H1 (cell line): Measurements from ENCODE around the gene DOHH. TPM values are rescaled to one million over a fixed set of nuclear protein-coding genes. Genes with fewer than 3 reads are reported as not detected.

Source experiments
- CTCF ChIA-PET: fragments of 300-600 bp; sonication (Branson Sonifier 250); formaldehyde crosslinking; loops from one replicate; lab custom pipeline; 2021; ENCODE audit not compliant: partially characterized antibody; lab: Charles Lee
- POLR2A ChIA-PET: fragments of 300-600 bp; sonication (Branson Sonifier 250); formaldehyde crosslinking; loops from one replicate; lab custom pipeline; 2021; ENCODE audit warnings: inconsistent platforms; ENCODE audit not compliant: partially characterized antibody; lab: Charles Lee
- DNase-seq, 2 experiments: peaks; one replicate each; pipeline versions ENCODE4 v3.0.0 to v3.0.0-alpha.2; 2010 to 2022; ENCODE audit warnings: low spot score in 2 of 2, low read depth in 1 of 2, mixed read lengths in 1 of 2
- FAIRE-seq: peaks from 2 replicates; lab custom pipeline; 2011; peaks lifted over from hg19 to GRCh38; lab: Jason Lieb, UNC
- H2AFZ ChIP-seq: 2 replicates; pipeline ENCODE4 v1.8.1; 2012; ENCODE audit warnings: low read length, inconsistent platforms
- H2AK5ac ChIP-seq: 2 replicates; pipeline ENCODE4 v1.6.1; 2013; ENCODE audit warnings: low read depth, low read length
- H2BK120ac ChIP-seq: replicated peaks from 2 replicates; pipeline ENCODE3; 2013; ENCODE audit warnings: low read depth, low read length, inconsistent platforms
- H2BK12ac ChIP-seq: 2 replicates; pipeline ENCODE4 v1.6.1; 2013; ENCODE audit warnings: low read depth, low read length
- H2BK15ac ChIP-seq: 2 replicates; pipeline ENCODE4 v1.6.1; 2013; ENCODE audit warnings: low read length
- H2BK20ac ChIP-seq: 2 replicates; pipeline ENCODE4 v1.6.1; 2013; ENCODE audit warnings: low read length
- H2BK5ac ChIP-seq: 2 replicates; pipeline ENCODE4 v1.6.1; 2013; ENCODE audit warnings: low read depth, low read length
- H3K14ac ChIP-seq: 2 replicates; pipeline ENCODE4 v1.6.1; 2013; ENCODE audit warnings: inconsistent platforms; ENCODE audit not compliant: insufficient read length
- H3K18ac ChIP-seq: 2 replicates; pipeline ENCODE4 v1.6.1; 2013; ENCODE audit warnings: low read length; ENCODE audit errors: extremely low read depth
- H3K23ac ChIP-seq: 2 replicates; pipeline ENCODE4 v1.6.1; 2013; ENCODE audit warnings: inconsistent platforms; ENCODE audit not compliant: insufficient read length
- H3K23me2 ChIP-seq: 2 replicates; pipeline ENCODE4 v1.6.1; 2013; ENCODE audit warnings: low read depth, low read length
- H3K27ac ChIP-seq: 2 replicates; pipeline ENCODE4 v1.6.1; 2011; ENCODE audit warnings: low read depth, low read length, inconsistent platforms
- H3K27me3 ChIP-seq, 4 experiments: replicated peaks in 1 of 4; 1 replicate in 1 of 4; 2 replicates in 3 of 4; pipeline versions ENCODE4 v1.6.1 to v1.8.1; 2011 to 2013; ENCODE audit warnings: low read length in 3 of 4, mild to moderate bottlenecking in 3 of 4, inconsistent platforms in 2 of 4, mixed read lengths in 2 of 4, moderate library complexity in 1 of 4; ENCODE audit not compliant: control insufficient read depth in 3 of 4, insufficient read depth in 3 of 4; ENCODE audit errors: extremely low read depth in 1 of 4
- H3K36me3 ChIP-seq, 4 experiments: 2 replicates each; pipeline versions ENCODE4 v1.6.1 to v1.8.1; 2011 to 2013; ENCODE audit warnings: mild to moderate bottlenecking in 4 of 4, low read length in 3 of 4, moderate library complexity in 2 of 4, control low read depth in 1 of 4, inconsistent platforms in 1 of 4; ENCODE audit not compliant: insufficient read depth in 4 of 4, control insufficient read depth in 2 of 4
- H3K4ac ChIP-seq: replicated peaks from 2 replicates; pipeline ENCODE3; 2013; ENCODE audit warnings: low read length, low read depth, mixed read lengths, inconsistent platforms; ENCODE audit not compliant: insufficient read length
- H3K4me1 ChIP-seq, 4 experiments: replicated peaks in 1 of 4; 1 replicate in 1 of 4; 2 replicates in 3 of 4; pipeline versions ENCODE4 v1.6.1 to v1.8.1; 2011 to 2013; ENCODE audit warnings: low read length in 3 of 4, inconsistent platforms in 2 of 4, mixed read lengths in 1 of 4; ENCODE audit not compliant: insufficient read depth in 4 of 4, control insufficient read depth in 3 of 4
- H3K4me2 ChIP-seq, 2 experiments: 2 replicates each; pipeline versions ENCODE4 v1.6.1 to v1.8.1; 2011 to 2013; ENCODE audit warnings: low read depth in 2 of 2, low read length in 2 of 2, control low read depth in 1 of 2, inconsistent platforms in 1 of 2, mild to moderate bottlenecking in 1 of 2; ENCODE audit not compliant: insufficient read depth in 1 of 2
- H3K4me3 ChIP-seq, 4 experiments: fragments of 200-600, 300-600 bp in 1 of 4; sonication (generic), shearing (Covaris generic), sonication (Bioruptor Twin) in 1 of 4; 2 replicates each; pipeline versions ENCODE4 v1.5.1 to v1.8.1; 2011 to 2016; ENCODE audit warnings: low read length in 4 of 4, low read depth in 3 of 4, control low read depth in 2 of 4, inconsistent platforms in 2 of 4, mild to moderate bottlenecking in 2 of 4, mixed read lengths in 1 of 4, moderate library complexity in 1 of 4; ENCODE audit not compliant: insufficient read depth in 2 of 4; ENCODE audit errors: extremely low read depth in 1 of 4
- H3K56ac ChIP-seq: replicated peaks from 2 replicates; pipeline ENCODE3; 2013; ENCODE audit warnings: low read depth, mild to moderate bottlenecking, mixed read lengths, low read length, inconsistent platforms; ENCODE audit not compliant: insufficient read length
- H3K79me1 ChIP-seq: 2 replicates; pipeline ENCODE4 v1.6.1; 2013; ENCODE audit warnings: low read depth, low read length, control low read depth
- H3K79me2 ChIP-seq, 2 experiments: 2 replicates each; pipeline versions ENCODE4 v1.6.1 to v1.8.1; 2012 to 2013; ENCODE audit warnings: low read length in 2 of 2, mild to moderate bottlenecking in 2 of 2, inconsistent platforms in 1 of 2; ENCODE audit not compliant: insufficient read depth in 2 of 2, control insufficient read depth in 1 of 2
- H3K9ac ChIP-seq, 4 experiments: replicated peaks in 1 of 4; 1 replicate in 1 of 4; 2 replicates in 3 of 4; pipeline versions ENCODE4 v1.6.1 to v1.8.1; 2011 to 2013; ENCODE audit warnings: low read depth in 3 of 4, low read length in 3 of 4, control low read depth in 2 of 4, mild to moderate bottlenecking in 2 of 4, moderate library complexity in 2 of 4, inconsistent platforms in 1 of 4; ENCODE audit errors: extremely low read depth in 1 of 4
- H3K9me3 ChIP-seq, 2 experiments: 2 replicates each; pipeline versions ENCODE4 v1.6.1 to v1.8.1; 2012 to 2013; ENCODE audit warnings: mild to moderate bottlenecking in 2 of 2, moderate library complexity in 2 of 2, control low read depth in 1 of 2, inconsistent platforms in 1 of 2, low read depth in 1 of 2, low read length in 1 of 2, mixed read lengths in 1 of 2; ENCODE audit not compliant: insufficient read depth in 2 of 2
- H4K20me1 ChIP-seq, 2 experiments: replicated peaks in 1 of 2; 2 replicates each; pipeline versions ENCODE3 to v1.8.1; 2011 to 2013; ENCODE audit warnings: inconsistent platforms in 2 of 2, low read length in 2 of 2, mild to moderate bottlenecking in 1 of 2; ENCODE audit not compliant: insufficient read depth in 2 of 2, control insufficient read depth in 1 of 2
- H4K5ac ChIP-seq: 2 replicates; pipeline ENCODE4 v1.6.1; 2013; ENCODE audit warnings: low read length, low read depth, mixed read lengths, inconsistent platforms; ENCODE audit not compliant: insufficient read length
- H4K8ac ChIP-seq: 2 replicates; pipeline ENCODE4 v1.8.0; 2013; ENCODE audit warnings: mild to moderate bottlenecking, moderate library complexity, low read length, inconsistent platforms; ENCODE audit not compliant: insufficient read depth; ENCODE audit errors: extremely low read depth
- H4K91ac ChIP-seq: replicated peaks from 2 replicates; pipeline ENCODE3; 2013; ENCODE audit warnings: low read length, mixed read lengths, inconsistent platforms; ENCODE audit not compliant: insufficient read length
- CREB1 ChIP-seq: IDR thresholded peaks from 2 replicates; pipeline ENCODE4 v1.6.1; 2012; ENCODE audit warnings: inconsistent platforms
- E2F6 ChIP-seq: IDR thresholded peaks from 2 replicates; pipeline ENCODE4 v1.6.1; 2012; ENCODE audit warnings: inconsistent platforms
- EZH2 ChIP-seq: fragments of 200-600 bp; sonication (generic); IDR thresholded peaks from 2 replicates; pipeline ENCODE4 v1.7.1; 2012; ENCODE audit warnings: low read depth, mild to moderate bottlenecking, moderate library complexity, low read length, inconsistent platforms; ENCODE audit not compliant: severe bottlenecking
- GTF2F1 ChIP-seq: IDR thresholded peaks from 2 replicates; pipeline ENCODE4 v1.6.1; 2012; ENCODE audit warnings: low read depth, low read length, improper control_type of control experiment, borderline replicate concordance
- JUND ChIP-seq: IDR thresholded peaks from 2 replicates; pipeline ENCODE4 v1.6.1; 2011; ENCODE audit warnings: mild to moderate bottlenecking, improper control_type of control experiment, low read length
- POU5F1 ChIP-seq: IDR thresholded peaks from 2 replicates; pipeline ENCODE4 v1.6.1; 2011; ENCODE audit warnings: low read depth, mild to moderate bottlenecking, low read length, moderate library complexity
- SIRT6 ChIP-seq: IDR thresholded peaks from one replicate; pipeline ENCODE4 v1.7.1; 2012; ENCODE audit warnings: low read length, inconsistent platforms
- SP1 ChIP-seq: IDR thresholded peaks from 2 replicates; pipeline ENCODE4 v1.6.1; 2011; ENCODE audit warnings: low read depth, low read length
- SP2 ChIP-seq: IDR thresholded peaks from 2 replicates; pipeline ENCODE4 v1.6.1; 2012; ENCODE audit warnings: mild to moderate bottlenecking, low read length, inconsistent platforms
- TAF7 ChIP-seq: optimal IDR thresholded peaks from 2 replicates; pipeline ENCODE3; 2011; ENCODE audit warnings: low read depth, mild to moderate bottlenecking, inconsistent platforms, low read length, moderate library complexity, borderline replicate concordance
- YY1 ChIP-seq: IDR thresholded peaks from 2 replicates; pipeline ENCODE4 v1.6.1; 2011; ENCODE audit warnings: low read depth, mild to moderate bottlenecking, low read length
- WGBS, 2 experiments: shearing (Covaris generic) in 1 of 2; methylation state at CpG; one replicate each; pipeline versions ENCODE4 v1.1.6 to v1.1.7; 2013 to 2015; ENCODE audit warnings: low lambda C conversion rate in 2 of 2, mixed read lengths in 2 of 2, inconsistent platforms in 1 of 2, low coverage in 1 of 2, missing lambda C conversion rate in 1 of 2; ENCODE audit not compliant: insufficient replicate concordance in 2 of 2, insufficient coverage in 1 of 2, insufficient read length in 1 of 2; ENCODE audit errors: extremely low coverage in 1 of 2, missing lambda C conversion rate in 1 of 2; 5-methylcytosine and 5-hydroxymethylcytosine counted together
- polyA plus RNA-seq, 7 experiments: library from polyadenylated mRNA; depleted of rRNA in 3 of 7; stranded (reverse) in 5 of 7; unstranded in 2 of 7; fragments of >200 nt in 5 of 7; fragments of 200-250 nt in 2 of 7; gene quantifications; 1 replicate in 5 of 7; 2 replicates in 1 of 7; 4 replicates in 1 of 7; pipeline versions ENCODE4 v1.2.1 to v1.2.3, GENCODE V29; 2011 to 2013; ENCODE audit warnings: missing spikeins in 2 of 7, mixed read lengths in 2 of 7
- total RNA-seq: library from RNA; stranded (reverse); fragmentation: NEBNext Ultra II Directional; extraction: Animal tissue kit (Norgen Biotek cat#: 25700); gene quantifications from 2 replicates; pipeline ENCODE4 v1.2.1, GENCODE V29; 2021

The DOHH gene
- total and polyA plus RNA-seq, 2 of the 8 experiments (the other 6 are each of a cell fraction or from before 2014, with no cell fraction given), result 7.3 to 17.7 TPM

GRCh38 chr19:3443840-3444694 is 56.4 kb downstream of the DOHH start:
- no peak overlapping the region for H3K14ac ChIP-seq
- peak overlapping the region; percentile 29 to 61 for H3K4me2 ChIP-seq
- peak in 1 of 2 experiments; percentile 82 for DNase-seq
- 0 out of 2 replicates have a peak, but pooled peaks have one; percentile 35 for TF ChIP-seq YY1
- no peak for TF ChIP-seq POU5F1
- no peak for TF ChIP-seq SIRT6
- TF ChIP-seq SP1, result no peak
- TF ChIP-seq E2F6, result peak; percentile 36; the same call in 1 of the 2 replicates
- no peak for TF ChIP-seq EZH2
- no peak for TF ChIP-seq GTF2F1
- TF ChIP-seq JUND, result 0 out of 2 replicates have a peak, but pooled peaks have one; percentile 19
- TF ChIP-seq CREB1, result no peak
- TF ChIP-seq TAF7, result no peak
- TF ChIP-seq SP2, result no peak

More at GRCh38 chr19:3443840-3444694, 56.4 kb downstream of the DOHH start:
- Histone ChIP-seq H4K5ac (peak overlapping the region; percentile 25), H3K23me2 (peaks cover 2% of the 10 kb centered on the region; the same call in 1 of the 2 replicates), H3K4me3 (peak overlapping the region in 2 of 4 experiments; percentile 23 to 35; a peak in 4 of 8 replicates), H3K56ac (no peak overlapping the region), H3K27ac (no peak overlapping the region; the same call in 1 of the 2 replicates), H3K23ac (no peak overlapping the region), H3K79me2 (no peaks in the 10 kb centered on the region), H4K8ac (no peak overlapping the region; the same call in 1 of the 2 replicates), H3K27me3 (no peaks in the 10 kb centered on the region), H4K20me1 (peaks cover 0 to 5% of the 10 kb centered on the region in 2 experiments), H3K4ac (peak overlapping the region; percentile 21), H2BK20ac (no peak overlapping the region), H3K9me3 (no peaks in the 10 kb centered on the region), H3K18ac (peak overlapping the region; percentile 60; the same call in 1 of the 2 replicates), H2BK5ac (no peak overlapping the region; the same call in 1 of the 2 replicates), H2BK120ac (no peak overlapping the region), H2BK12ac (peak overlapping the region; percentile 50; the same call in 1 of the 2 replicates), H2AFZ (peak overlapping the region; percentile 80), H4K91ac (peak overlapping the region; percentile 93), H3K9ac (no peak overlapping the region; a peak in 2 of 7 replicates), H2AK5ac (no peak overlapping the region; the same call in 1 of the 2 replicates), H3K36me3 (no peaks in the 10 kb centered on the region), H2BK15ac (0 out of 2 replicates have a peak overlapping the region, but pooled peaks have one; percentile 29), H3K4me1 (peaks cover 3 to 15% (median 10%) of the 10 kb centered on the region in 4 experiments), H3K79me1 (no peaks in the 10 kb centered on the region)
- no peak for FAIRE-seq
- POLR2A ChIA-PET, result interaction anchor here (0.7 to 2.0 kb wide), 7 partner anchors 9 to 228 kb away, joined by 3 to 6 read pairs (median 4); no protein-coding TSS in a partner anchor
- CTCF ChIA-PET, result interaction anchor here (0.6 to 5.9 kb wide), 9 partner anchors 9 to 429 kb away, joined by 3 to 66 read pairs (median 4); no protein-coding TSS in a partner anchor
- 41% methylated on average over 32 of the region's 33 CpGs; no CpG with 5 or more reads in 1 of the 2 experiments for WGBS, 2 experiments
